Smooth muscle cell (in vitro differentiated cells): Measurements from ENCODE around the gene PPP1R27. TPM values are rescaled to one million over a fixed set of nuclear protein-coding genes. Genes with fewer than 3 reads are reported as not detected.
"Not testable (repeated sequence)": the region's sequence is repeated elsewhere in the genome, so short reads cannot be mapped to it uniquely, and the experiment has no call there.

Experiments used
- DNase-seq: peaks from one replicate; lab custom pipeline; 2025; ENCODE audit not compliant: unreplicated experiment; lab: John Stamatoyannopoulos, UW
- H2AFZ ChIP-seq: fragments of 200-600 bp; sonication (generic); 2 replicates; pipeline ENCODE4 v1.6.0; 2016; ENCODE audit warnings: antibody characterized with exemption, low read depth, mild to moderate bottlenecking
- H3F3A ChIP-seq: fragments of 200-600 bp; sonication (generic); 2 replicates; pipeline ENCODE4 v1.6.0; 2017; ENCODE audit warnings: antibody characterized with exemption, low read depth
- H3K27ac ChIP-seq: fragments of 200-600 bp; sonication (generic); 2 replicates; pipeline ENCODE4 v1.5.1; 2016; ENCODE audit warnings: low read depth, mild to moderate bottlenecking
- H3K27me3 ChIP-seq: fragments of 200-600 bp; sonication (generic); 2 replicates; pipeline ENCODE4 v1.6.1; 2016; ENCODE audit warnings: low read depth, mild to moderate bottlenecking
- H3K36me3 ChIP-seq: fragments of 200-600 bp; sonication (generic); 2 replicates; pipeline ENCODE4 v1.5.1; 2016; ENCODE audit warnings: low read depth
- H3K4me1 ChIP-seq: fragments of 200-600 bp; sonication (generic); 2 replicates; pipeline ENCODE4 v1.5.1; 2016; ENCODE audit warnings: low read depth
- H3K4me2 ChIP-seq: fragments of 200-600 bp; sonication (generic); 2 replicates; pipeline ENCODE4 v1.6.0; 2016; ENCODE audit warnings: mild to moderate bottlenecking
- H3K4me3 ChIP-seq: fragments of 200-600 bp; sonication (generic); 2 replicates; pipeline ENCODE4 v1.5.1; 2016; ENCODE audit warnings: mild to moderate bottlenecking
- H3K79me2 ChIP-seq: fragments of 200-600 bp; sonication (generic); 2 replicates; pipeline ENCODE4 v1.6.0; 2016; ENCODE audit warnings: low read depth, mild to moderate bottlenecking
- H3K9ac ChIP-seq: fragments of 200-600 bp; sonication (generic); 2 replicates; pipeline ENCODE4 v1.6.0; 2016; ENCODE audit warnings: low read depth
- H3K9me3 ChIP-seq: fragments of 200-600 bp; sonication (generic); replicated peaks from 2 replicates; pipeline ENCODE4 v1.5.1; 2016; ENCODE audit warnings: low read depth
- H4K20me1 ChIP-seq: fragments of 200-600 bp; sonication (generic); 2 replicates; pipeline ENCODE4 v1.6.0; 2016; ENCODE audit warnings: low read depth
- WGBS: methylation state at CpG from one replicate; pipeline ENCODE4 v1.1.7; 2016; ENCODE audit warnings: low lambda C conversion rate; 5-methylcytosine and 5-hydroxymethylcytosine counted together
- polyA plus RNA-seq: library from polyadenylated mRNA; unstranded; fragments of >200 nt; fragmentation: Nextera tagmentation; extraction: Ambion mirVana; gene quantifications from 2 replicates; pipeline ENCODE4 v1.2.1, GENCODE V29; 2016
- total RNA-seq: library from RNA; depleted of rRNA; stranded (reverse); fragments of >200 nt; gene quantifications from 2 replicates; pipeline ENCODE4 v1.2.3, GENCODE V29; 2014
- TF ChIP-seq, protein P1 (sequence below): fragments of 200-600 bp; sonication (generic); IDR thresholded peaks from 2 replicates; pipeline ENCODE4 v1.5.1; 2017; ENCODE audit warnings: borderline replicate concordance, mild to moderate bottlenecking, antibody characterized with exemption; ENCODE audit not compliant: insufficient read depth, poor library complexity, severe bottlenecking

PPP1R27 gene
- total and polyA plus RNA-seq, 2 experiments from 2014 or later: 0.79 to 3.1 TPM

- WGBS: 97% methylated on average over 11 of the region's 11 CpGs
- Histone ChIP-seq H3K9me3 (no peaks in the 10 kb centered on the region), H4K20me1 (peaks cover 54% of the 10 kb centered on the region), H3K27me3 (no peaks in the 10 kb centered on the region), H3K79me2 (no peaks in the 10 kb centered on the region), H3K9ac (no peak overlapping the region), H3K4me1 (no peaks in the 10 kb centered on the region), H3F3A (peaks cover 54% of the 10 kb centered on the region), H3K4me2 (no peak overlapping the region), H2AFZ (no peak overlapping the region), H3K36me3 (peaks cover 8% of the 10 kb centered on the region), H3K4me3 (no peak overlapping the region), H3K27ac (no peak overlapping the region)
- no peak for DNase-seq
- TF ChIP-seq, protein P1, sequence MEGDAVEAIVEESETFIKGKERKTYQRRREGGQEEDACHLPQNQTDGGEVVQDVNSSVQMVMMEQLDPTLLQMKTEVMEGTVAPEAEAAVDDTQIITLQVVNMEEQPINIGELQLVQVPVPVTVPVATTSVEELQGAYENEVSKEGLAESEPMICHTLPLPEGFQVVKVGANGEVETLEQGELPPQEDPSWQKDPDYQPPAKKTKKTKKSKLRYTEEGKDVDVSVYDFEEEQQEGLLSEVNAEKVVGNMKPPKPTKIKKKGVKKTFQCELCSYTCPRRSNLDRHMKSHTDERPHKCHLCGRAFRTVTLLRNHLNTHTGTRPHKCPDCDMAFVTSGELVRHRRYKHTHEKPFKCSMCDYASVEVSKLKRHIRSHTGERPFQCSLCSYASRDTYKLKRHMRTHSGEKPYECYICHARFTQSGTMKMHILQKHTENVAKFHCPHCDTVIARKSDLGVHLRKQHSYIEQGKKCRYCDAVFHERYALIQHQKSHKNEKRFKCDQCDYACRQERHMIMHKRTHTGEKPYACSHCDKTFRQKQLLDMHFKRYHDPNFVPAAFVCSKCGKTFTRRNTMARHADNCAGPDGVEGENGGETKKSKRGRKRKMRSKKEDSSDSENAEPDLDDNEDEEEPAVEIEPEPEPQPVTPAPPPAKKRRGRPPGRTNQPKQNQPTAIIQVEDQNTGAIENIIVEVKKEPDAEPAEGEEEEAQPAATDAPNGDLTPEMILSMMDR: no peak
These were observed 7.5 kb upstream of the PPP1R27 start for GRCh38 chr17:81842378-81842724.

DNA sequence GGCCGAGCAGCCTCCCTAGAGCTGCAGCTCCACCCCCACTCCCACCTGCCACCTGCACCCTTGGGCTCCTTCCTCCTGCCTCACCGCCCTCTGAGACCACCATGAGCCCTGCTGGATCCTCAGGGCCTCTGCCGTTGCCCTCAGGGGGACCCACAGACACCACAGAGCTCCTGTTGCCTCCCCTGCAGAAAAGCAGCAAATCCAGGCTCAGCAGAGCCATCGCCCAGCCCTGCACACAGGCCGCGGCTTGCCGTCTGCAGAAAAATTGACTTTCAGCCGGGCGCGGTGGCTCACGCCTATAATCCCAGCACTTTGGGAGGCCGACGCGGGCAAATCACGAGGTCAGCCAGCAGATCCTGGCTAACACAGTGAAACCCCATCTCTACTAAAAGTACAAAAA lies 7.0 kb upstream of the PPP1R27 start:
- DNase-seq: no peak
- H3K79me2 ChIP-seq: no peaks in the 10 kb centered on the region
- H3K9ac ChIP-seq: no peak overlapping the region
- H3K4me1 ChIP-seq: no peaks in the 10 kb centered on the region
- no peaks in the 10 kb centered on the region for H3K27me3 ChIP-seq
- no peak overlapping the region for H3K4me2 ChIP-seq
- TF ChIP-seq, protein P1: no peak
- peaks cover 8% of the 10 kb centered on the region for H3K36me3 ChIP-seq
- no peaks in the 10 kb centered on the region for H3K9me3 ChIP-seq
- peaks cover 49% of the 10 kb centered on the region for H4K20me1 ChIP-seq
- no peak overlapping the region for H3K4me3 ChIP-seq
- H3F3A ChIP-seq: peaks cover 54% of the 10 kb centered on the region
- H3K27ac ChIP-seq: no peak overlapping the region
- 90% methylated on average over 15 of the region's 15 CpGs for WGBS
- no peak overlapping the region for H2AFZ ChIP-seq

GRCh38 chr17:81840826-81841778 lies 6.3 kb upstream of the PPP1R27 start:
- Histone ChIP-seq H3K27me3 (no peaks in the 10 kb centered on the region), H3K4me1 (no peaks in the 10 kb centered on the region), H3K27ac (peak overlapping the region; percentile 52), H3K9ac (no peak overlapping the region), H3K4me3 (no peak overlapping the region), H3K36me3 (peaks cover 3% of the 10 kb centered on the region), H3K9me3 (no peaks in the 10 kb centered on the region), H2AFZ (no peak overlapping the region), H3F3A (peaks cover 49% of the 10 kb centered on the region), H4K20me1 (peaks cover 41% of the 10 kb centered on the region), H3K4me2 (no peak overlapping the region), H3K79me2 (no peaks in the 10 kb centered on the region)
- 71% methylated on average over 40 of the region's 40 CpGs for WGBS
- TF ChIP-seq, protein P1: no peak
- no peak for DNase-seq

DNA sequence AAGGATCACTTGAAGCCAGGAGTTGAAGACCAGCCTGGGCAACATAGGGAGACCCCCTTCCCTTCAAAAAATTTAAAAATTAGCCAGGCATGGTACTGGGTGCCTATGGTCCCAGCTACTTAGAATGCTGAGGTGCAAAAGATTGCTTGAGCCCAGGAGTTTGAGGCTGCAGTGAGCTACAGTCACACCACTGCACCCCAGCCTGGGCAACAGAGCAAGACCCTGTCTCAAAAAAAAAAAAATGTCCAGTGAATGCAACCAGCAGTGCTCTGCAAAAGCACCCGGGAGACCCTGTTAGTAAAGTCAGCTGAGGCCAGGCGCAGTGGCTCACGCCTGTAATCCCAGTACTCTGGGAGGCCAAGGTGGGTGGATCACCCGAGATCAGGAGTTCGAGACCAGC lies 5.2 kb upstream of the PPP1R27 start:
- H3K79me2 ChIP-seq, H3K27ac ChIP-seq, H3K4me3 ChIP-seq, H3K4me2 ChIP-seq, H3K36me3 ChIP-seq, H3K9me3 ChIP-seq, H3K27me3 ChIP-seq, H2AFZ ChIP-seq, H3K4me1 ChIP-seq, H3K9ac ChIP-seq, DNase-seq: not testable (repeated sequence)
- H4K20me1 ChIP-seq: peaks cover 31% of the 10 kb centered on the region
- WGBS: 89% methylated on average over 5 of the region's 5 CpGs
- peaks cover 38% of the 10 kb centered on the region for H3F3A ChIP-seq
